IMR-90 (cell line): ENCODE measurements around the gene TMEM50B.

Experiments
- BHLHE40 ChIP-seq: fragments of 150-350 bp; IDR thresholded peaks from 2 replicates; pipeline ENCODE4 v1.6.1; 2016; ENCODE audit warnings: mild to moderate bottlenecking, low read depth, low read length
- FOS ChIP-seq: fragments of 150-350 bp; IDR thresholded peaks from 2 replicates; pipeline ENCODE4 v1.6.1; 2016; ENCODE audit warnings: low read depth, low read length
- TF ChIP-seq, protein P1 (sequence below): fragments of 150-350 bp; IDR thresholded peaks from 2 replicates; pipeline ENCODE4 v1.6.1; 2017; ENCODE audit warnings: mild to moderate bottlenecking, antibody characterized with exemption, low read length, low read depth
- TF ChIP-seq, protein P2 (sequence below): conservative IDR thresholded peaks from 2 replicates; pipeline ENCODE4 v1.5.1; 2012; ENCODE audit warnings: mild to moderate bottlenecking, low read depth, low read length, improper control_type of control experiment

GRCh38 chr21:33412832-33413519, 66.8 kb downstream of the TMEM50B start:
- TF ChIP-seq FOS (no peak), BHLHE40 (no peak)
- TF ChIP-seq, protein P1, sequence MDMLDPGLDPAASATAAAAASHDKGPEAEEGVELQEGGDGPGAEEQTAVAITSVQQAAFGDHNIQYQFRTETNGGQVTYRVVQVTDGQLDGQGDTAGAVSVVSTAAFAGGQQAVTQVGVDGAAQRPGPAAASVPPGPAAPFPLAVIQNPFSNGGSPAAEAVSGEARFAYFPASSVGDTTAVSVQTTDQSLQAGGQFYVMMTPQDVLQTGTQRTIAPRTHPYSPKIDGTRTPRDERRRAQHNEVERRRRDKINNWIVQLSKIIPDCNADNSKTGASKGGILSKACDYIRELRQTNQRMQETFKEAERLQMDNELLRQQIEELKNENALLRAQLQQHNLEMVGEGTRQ = no peak
- TF ChIP-seq, protein P2, sequence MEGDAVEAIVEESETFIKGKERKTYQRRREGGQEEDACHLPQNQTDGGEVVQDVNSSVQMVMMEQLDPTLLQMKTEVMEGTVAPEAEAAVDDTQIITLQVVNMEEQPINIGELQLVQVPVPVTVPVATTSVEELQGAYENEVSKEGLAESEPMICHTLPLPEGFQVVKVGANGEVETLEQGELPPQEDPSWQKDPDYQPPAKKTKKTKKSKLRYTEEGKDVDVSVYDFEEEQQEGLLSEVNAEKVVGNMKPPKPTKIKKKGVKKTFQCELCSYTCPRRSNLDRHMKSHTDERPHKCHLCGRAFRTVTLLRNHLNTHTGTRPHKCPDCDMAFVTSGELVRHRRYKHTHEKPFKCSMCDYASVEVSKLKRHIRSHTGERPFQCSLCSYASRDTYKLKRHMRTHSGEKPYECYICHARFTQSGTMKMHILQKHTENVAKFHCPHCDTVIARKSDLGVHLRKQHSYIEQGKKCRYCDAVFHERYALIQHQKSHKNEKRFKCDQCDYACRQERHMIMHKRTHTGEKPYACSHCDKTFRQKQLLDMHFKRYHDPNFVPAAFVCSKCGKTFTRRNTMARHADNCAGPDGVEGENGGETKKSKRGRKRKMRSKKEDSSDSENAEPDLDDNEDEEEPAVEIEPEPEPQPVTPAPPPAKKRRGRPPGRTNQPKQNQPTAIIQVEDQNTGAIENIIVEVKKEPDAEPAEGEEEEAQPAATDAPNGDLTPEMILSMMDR = no peak
